H1 (cell line): ENCODE measurements around the gene DGCR6L. TPM values are rescaled to one million over a fixed set of nuclear protein-coding genes. Genes with fewer than 3 reads are reported as not detected.

Experiments used
- RAD21 ChIP-seq, 2 experiments: IDR thresholded peaks in 1 of 2; conservative IDR thresholded peaks in 1 of 2; 2 replicates each; pipeline ENCODE4 v1.6.1; 2011; ENCODE audit warnings: low read depth in 2 of 2, low read length in 2 of 2, improper control_type of control experiment in 1 of 2, inconsistent platforms in 1 of 2, mild to moderate bottlenecking in 1 of 2, moderate library complexity in 1 of 2
- SIN3A ChIP-seq, 2 experiments: IDR thresholded peaks in 1 of 2; conservative IDR thresholded peaks in 1 of 2; 2 replicates each; pipeline ENCODE4 v1.6.1; 2011 to 2012; ENCODE audit warnings: low read length in 2 of 2, improper control_type of control experiment in 1 of 2, low read depth in 1 of 2, mild to moderate bottlenecking in 1 of 2
- TAF1 ChIP-seq: IDR thresholded peaks from 2 replicates; pipeline ENCODE4 v1.6.1; 2011; ENCODE audit warnings: mild to moderate bottlenecking, low read depth, low read length
- TBP ChIP-seq: IDR thresholded peaks from 2 replicates; pipeline ENCODE4 v1.6.1; 2011; ENCODE audit warnings: low read depth, low read length, improper control_type of control experiment
- polyA plus RNA-seq, 7 experiments: library from polyadenylated mRNA; depleted of rRNA in 3 of 7; stranded (reverse) in 5 of 7; unstranded in 2 of 7; fragments of >200 nt in 5 of 7; fragments of 200-250 nt in 2 of 7; gene quantifications; 1 replicate in 5 of 7; 2 replicates in 1 of 7; 4 replicates in 1 of 7; pipeline versions ENCODE4 v1.2.1 to v1.2.3, GENCODE V29; 2011 to 2013; ENCODE audit warnings: missing spikeins in 2 of 7, mixed read lengths in 2 of 7
- total RNA-seq: library from RNA; stranded (reverse); fragmentation: NEBNext Ultra II Directional; extraction: Animal tissue kit (Norgen Biotek cat#: 25700); gene quantifications from 2 replicates; pipeline ENCODE4 v1.2.1, GENCODE V29; 2021
- TF ChIP-seq, protein P1 (sequence below): IDR thresholded peaks from 2 replicates; pipeline ENCODE4 v1.6.1; 2011; ENCODE audit warnings: low read depth, mild to moderate bottlenecking, low read length; ENCODE audit not compliant: insufficient read depth

Gene DGCR6L
- total and polyA plus RNA-seq, 2 of the 8 experiments (the other 6 are each of a cell fraction or from before 2014, with no cell fraction given): 43.6 to 72.6 TPM

DNA sequence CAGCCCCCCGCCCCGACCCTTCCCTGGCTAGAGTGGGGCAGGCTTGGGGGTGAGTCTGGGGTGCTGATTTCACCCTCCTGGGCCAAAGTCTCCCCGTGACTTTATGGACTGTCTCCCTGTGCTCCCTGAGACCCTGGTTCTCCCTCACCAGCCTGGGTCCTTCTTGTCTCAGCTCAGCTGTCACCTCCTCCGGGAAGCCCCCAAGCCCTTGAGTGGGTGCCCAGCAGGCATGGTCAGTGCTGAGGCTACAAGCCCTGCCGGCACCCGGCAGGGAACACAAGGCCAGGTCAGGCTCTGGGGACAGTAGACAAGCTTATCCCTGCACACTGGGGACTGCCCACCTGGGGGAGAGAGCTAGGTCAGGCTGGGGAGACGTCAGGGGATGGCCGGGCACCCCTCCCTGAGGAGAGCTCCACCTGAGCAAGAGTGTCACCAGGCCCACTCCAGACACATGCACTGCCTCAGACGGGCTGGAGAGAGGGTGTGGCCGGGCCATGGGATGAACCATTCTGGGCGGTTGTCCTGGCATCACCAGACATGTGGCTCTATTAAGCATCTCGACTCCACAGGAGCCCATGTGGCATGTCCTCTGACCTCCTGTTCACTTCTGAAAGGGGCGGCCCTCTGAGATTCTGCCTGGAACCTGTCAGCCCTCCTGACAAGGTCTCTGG is 29.1 kb downstream of the DGCR6L start (continued):
- no peak for TF ChIP-seq RAD21 (IDR thresholded peaks at IDR 0.05 in 1 of 2, conservative IDR thresholded peaks at IDR 0.05 in 1 of 2; ENCODE audit: low read depth in 2 of 2, low read length in 2 of 2)
- no peak for TF ChIP-seq TBP
- no peak for TF ChIP-seq TAF1
- TF ChIP-seq SIN3A (conservative IDR thresholded peaks at IDR 0.05 in 1 of 2, IDR thresholded peaks at IDR 0.05 in 1 of 2; ENCODE audit: low read depth in 1 of 2, low read length in 2 of 2): no peak
- TF ChIP-seq, protein P1, sequence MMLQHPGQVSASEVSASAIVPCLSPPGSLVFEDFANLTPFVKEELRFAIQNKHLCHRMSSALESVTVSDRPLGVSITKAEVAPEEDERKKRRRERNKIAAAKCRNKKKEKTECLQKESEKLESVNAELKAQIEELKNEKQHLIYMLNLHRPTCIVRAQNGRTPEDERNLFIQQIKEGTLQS: no peak
